ENCODE results near the gene LILRB1.

DNA sequence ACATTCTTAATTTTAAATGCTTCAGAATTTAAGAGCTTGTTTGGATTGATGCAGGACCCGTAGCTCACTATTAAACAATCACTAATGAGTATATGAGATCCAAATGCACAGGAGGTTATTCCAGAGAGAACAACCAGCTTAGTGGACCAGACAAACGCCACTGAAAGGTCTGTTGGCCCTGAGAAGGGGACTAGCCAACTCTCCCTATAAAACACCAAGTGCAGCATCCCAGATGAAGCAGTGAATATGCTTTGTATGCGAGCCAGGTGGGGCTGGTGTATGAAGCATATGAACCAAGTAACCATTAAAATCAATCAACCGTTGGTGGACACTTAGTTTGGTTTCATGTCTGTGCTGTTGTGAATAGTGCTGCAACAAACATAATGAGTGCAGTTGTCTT is 9.8 kb upstream of the LILRB1 start:
- no peak for TF ChIP-seq POLR2A (IDR thresholded peaks at IDR 0.05)
- TF ChIP-seq, protein P1, sequence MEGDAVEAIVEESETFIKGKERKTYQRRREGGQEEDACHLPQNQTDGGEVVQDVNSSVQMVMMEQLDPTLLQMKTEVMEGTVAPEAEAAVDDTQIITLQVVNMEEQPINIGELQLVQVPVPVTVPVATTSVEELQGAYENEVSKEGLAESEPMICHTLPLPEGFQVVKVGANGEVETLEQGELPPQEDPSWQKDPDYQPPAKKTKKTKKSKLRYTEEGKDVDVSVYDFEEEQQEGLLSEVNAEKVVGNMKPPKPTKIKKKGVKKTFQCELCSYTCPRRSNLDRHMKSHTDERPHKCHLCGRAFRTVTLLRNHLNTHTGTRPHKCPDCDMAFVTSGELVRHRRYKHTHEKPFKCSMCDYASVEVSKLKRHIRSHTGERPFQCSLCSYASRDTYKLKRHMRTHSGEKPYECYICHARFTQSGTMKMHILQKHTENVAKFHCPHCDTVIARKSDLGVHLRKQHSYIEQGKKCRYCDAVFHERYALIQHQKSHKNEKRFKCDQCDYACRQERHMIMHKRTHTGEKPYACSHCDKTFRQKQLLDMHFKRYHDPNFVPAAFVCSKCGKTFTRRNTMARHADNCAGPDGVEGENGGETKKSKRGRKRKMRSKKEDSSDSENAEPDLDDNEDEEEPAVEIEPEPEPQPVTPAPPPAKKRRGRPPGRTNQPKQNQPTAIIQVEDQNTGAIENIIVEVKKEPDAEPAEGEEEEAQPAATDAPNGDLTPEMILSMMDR (IDR thresholded peaks at IDR 0.05), result no peak

Data from lower leg skin (tissue), 3 donors.